ENCODE results near the gene CTXND2.

DNA sequence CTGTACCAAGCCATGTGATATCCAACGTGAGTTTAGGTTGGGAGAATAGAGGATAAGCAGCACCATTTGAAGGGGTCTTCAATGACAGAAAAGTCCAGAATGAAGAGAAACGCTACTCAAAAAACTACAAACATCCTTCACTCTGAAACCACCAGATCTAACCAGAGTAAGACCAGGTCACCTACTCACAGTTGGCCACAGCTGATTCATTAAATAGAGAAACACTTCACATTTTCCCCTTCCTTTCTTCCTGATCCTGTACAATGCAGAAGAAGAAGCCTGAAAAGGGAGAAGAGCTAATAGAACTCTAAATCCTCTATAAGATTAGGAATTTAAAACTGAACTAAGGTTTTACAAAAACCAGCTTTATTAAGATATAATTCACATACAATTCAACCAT is 19.9 kb downstream of the CTXND2 start:
- TF ChIP-seq, protein P1, sequence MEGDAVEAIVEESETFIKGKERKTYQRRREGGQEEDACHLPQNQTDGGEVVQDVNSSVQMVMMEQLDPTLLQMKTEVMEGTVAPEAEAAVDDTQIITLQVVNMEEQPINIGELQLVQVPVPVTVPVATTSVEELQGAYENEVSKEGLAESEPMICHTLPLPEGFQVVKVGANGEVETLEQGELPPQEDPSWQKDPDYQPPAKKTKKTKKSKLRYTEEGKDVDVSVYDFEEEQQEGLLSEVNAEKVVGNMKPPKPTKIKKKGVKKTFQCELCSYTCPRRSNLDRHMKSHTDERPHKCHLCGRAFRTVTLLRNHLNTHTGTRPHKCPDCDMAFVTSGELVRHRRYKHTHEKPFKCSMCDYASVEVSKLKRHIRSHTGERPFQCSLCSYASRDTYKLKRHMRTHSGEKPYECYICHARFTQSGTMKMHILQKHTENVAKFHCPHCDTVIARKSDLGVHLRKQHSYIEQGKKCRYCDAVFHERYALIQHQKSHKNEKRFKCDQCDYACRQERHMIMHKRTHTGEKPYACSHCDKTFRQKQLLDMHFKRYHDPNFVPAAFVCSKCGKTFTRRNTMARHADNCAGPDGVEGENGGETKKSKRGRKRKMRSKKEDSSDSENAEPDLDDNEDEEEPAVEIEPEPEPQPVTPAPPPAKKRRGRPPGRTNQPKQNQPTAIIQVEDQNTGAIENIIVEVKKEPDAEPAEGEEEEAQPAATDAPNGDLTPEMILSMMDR (IDR thresholded peaks at IDR 0.05; ENCODE audit: insufficient read depth, low read length, poor library complexity, severe bottlenecking) = no peak
- TF ChIP-seq EZH2phosphoT487 (conservative IDR thresholded peaks at IDR 0.05; ENCODE audit: low read length) = no peak

All from SU-DHL-6 (cell line).